Measurements from ENCODE around the gene IRGC.

GRCh38 chr19:43749898-43750297, 34.0 kb downstream of the IRGC start:
- TF ChIP-seq CTCF (IDR thresholded peaks at IDR 0.05): no peak
- TF ChIP-seq POLR2A (IDR thresholded peaks at IDR 0.05): no peak
